HG03378 (cell line): ENCODE measurements around the gene AAMDC.
"Not testable (repeated sequence)": the region's sequence is repeated elsewhere in the genome, so short reads cannot be mapped to it uniquely, and the experiment has no call there.

ENCODE experiments used
- ATAC-seq: cut with Tn5 transposase; IDR thresholded peaks from one replicate; pipeline ENCODE4 v1.9.1; 2021; ENCODE audit warnings: mild to moderate bottlenecking, moderate library complexity; ENCODE audit not compliant: unreplicated experiment

Gene AAMDC

DNA sequence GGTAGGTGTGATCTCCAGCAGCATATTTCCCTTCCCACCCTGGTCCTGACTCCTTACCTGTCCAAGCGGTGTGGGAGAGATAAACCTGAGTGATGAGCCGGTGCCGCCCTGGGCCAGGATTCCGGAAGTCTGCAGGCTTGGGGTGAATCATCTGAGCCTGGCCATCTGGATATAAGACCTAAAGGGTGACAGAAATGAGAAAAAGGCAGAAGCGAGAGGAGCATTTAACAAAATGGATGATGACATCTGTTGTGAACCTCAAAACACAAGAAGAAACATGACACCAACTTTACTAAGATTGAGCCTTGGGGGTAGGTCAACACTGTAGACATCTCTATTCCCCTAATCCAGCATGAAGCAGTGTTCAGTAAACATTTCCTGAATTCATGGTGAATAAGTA lies 62.8 kb downstream of the AAMDC start:
- no peak for ATAC-seq

DNA sequence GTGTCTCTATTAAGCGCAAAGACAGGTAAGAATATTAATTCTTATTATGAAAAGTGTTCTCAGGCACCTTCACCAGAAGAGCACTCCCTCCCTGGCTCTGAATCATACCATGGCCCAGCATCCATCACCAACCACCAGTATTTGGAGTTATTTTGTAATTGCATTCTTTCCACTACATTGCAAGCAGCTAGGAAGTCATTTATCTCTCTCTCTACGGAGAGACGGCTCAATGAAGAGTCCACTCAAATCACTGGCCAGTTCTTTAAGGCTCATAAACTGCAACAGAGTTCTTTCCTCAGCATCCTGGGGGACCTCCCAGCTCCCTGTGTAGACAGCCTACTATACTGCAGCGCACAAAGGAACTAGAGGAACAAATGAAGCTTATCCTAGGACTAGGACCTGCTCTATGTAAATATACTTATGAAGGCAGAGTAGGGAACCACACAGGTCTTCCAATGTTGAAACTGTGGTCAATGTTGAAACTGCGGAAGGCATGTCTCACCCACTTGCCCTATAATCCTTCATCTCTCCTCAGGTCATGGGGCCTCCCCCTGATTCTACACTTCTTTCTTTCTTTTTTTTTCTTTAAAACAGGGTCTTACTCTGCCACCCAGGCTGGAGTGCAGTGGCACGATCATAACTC lies 63.4 kb downstream of the AAMDC start:
- ATAC-seq, result no peak

DNA sequence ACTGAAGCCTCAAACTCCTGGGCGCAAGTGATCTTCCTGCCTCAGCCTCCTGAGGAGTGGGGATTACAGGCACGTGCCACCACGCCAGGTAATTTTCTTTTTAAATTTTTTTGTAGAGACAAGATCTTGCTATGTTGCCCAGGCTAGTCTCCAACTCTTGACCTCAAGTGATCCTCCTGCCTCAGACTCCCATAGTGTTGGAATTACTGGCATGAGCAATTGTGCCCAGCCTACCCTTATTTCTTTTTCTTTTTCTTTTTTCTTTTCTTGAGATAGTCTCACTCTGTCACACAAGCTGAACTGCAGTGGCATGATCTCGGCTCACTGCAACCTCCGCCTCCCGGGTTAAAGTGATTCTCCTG lies 63.9 kb downstream of the AAMDC start:
- no peak for ATAC-seq

DNA sequence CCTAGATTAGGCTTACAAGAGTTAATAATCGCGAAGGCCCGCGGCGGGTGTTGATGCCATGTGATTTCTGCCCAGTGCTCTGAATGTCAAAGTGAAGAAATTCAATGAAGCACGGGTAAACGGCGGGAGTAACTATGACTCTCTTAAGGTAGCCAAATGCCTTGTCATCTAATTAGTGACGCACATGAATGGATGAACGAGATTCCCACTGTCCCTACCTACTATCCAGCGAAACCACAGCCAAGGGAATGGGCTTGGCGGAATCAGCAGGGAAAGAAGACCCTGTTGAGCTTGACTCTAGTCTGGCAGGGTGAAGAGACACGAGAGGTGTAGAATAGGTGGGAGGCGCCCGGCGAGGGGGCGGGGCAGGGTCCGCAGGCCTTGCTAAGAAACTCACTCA lies 65.5 kb downstream of the AAMDC start:
- no peak for ATAC-seq

DNA sequence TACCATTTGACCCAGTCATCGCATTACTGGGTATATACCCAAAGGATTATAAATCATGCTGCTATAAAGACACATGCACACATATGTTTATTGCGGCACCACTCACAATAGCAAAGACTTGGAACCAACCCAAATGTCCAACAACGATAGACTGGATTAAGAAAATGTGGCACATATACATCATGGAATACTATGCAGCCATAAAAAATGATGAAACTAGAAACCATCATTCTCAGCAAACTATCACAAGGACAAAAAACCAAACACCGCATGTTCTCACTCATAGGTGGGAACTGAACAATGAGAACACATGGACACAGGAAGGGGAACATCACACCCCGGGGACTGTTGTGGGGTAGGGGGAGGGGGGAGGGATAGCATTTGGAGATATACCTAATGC lies 68.1 kb downstream of the AAMDC start:
- not testable (repeated sequence) for ATAC-seq

DNA sequence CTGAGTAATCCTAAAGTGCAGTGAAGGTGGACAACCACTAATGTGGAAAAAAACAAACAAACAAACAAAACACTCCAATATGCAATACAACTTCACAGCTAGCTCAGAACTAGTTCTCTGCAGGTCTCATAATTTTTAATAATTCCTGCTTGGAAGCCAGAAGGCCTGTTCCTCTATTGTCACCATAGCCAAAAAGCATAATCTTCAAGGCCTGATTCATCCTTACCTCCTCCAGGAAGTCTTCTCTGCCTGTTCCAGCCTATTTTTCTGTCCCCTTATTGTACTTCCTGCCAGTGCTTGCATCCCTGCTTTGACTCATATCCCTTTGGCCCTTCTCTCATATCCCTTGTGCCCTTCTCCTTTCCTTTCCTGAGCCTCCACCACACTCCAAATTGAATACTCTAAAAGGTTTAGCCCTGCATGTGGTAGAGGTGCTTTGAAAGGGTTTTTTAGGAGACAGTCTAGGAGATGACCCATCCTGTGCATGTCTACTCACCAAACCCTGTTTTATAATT lies 69.2 kb downstream of the AAMDC start:
- not testable (repeated sequence) for ATAC-seq

DNA sequence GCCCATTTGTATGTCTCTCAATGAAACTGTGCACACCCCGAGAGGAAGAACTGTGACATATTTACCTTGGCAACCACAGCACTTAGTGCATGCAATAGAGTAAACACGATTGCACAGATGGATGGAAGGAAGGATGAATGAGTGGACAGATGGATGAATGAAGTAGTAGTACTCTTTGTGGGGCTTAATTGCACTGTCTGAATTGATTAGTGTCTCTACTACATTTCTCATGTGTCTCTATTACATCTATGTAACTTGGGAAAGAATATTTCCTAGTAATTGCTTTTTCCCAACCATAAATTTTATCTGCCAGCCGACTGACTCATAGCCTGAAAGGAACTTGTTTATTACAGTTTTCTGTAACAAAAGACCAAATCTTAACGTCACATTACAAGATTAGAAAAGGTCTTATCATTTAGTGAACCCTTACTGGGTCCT lies 69.7 kb downstream of the AAMDC start:
- ATAC-seq, result not testable (repeated sequence)

DNA sequence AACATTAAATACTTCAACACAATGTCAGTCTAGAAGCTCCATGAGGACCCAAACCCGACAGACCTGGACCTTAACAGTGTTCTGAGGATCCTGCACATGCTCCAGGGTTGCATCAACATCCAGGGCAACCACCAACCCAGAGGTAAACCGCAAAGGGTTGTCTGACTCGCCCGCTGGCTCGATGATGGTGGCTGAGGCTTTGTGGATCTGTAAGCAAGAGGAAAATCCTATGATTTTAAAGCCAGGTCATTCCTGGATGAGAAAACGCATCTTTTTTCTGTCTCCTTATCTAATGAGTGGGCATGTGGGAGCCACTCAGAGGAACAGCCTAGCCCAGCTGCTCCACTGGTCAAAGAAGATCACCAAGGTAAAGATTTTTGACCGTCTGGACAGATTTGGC lies 70.3 kb downstream of the AAMDC start:
- ATAC-seq, result not testable (repeated sequence)

DNA sequence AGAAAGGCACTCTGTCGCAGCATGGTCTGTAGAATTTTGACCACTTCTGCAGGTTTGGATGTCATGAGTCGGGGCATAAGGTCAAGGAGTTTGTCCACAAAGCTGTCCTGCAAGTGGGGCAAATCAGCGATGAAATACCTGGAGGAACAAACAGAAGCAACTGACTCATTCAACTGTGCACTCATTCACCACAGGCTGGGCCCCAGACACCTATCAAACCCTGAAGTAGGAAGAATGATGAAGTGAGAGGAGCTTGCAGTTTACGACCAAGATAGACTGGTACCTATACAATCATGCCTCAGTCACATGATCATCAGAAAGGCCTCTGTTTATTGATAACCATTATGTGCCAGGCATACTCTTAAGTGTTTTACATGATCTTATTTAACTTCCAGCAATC lies 70.8 kb downstream of the AAMDC start:
- ATAC-seq, result not testable (repeated sequence)

DNA sequence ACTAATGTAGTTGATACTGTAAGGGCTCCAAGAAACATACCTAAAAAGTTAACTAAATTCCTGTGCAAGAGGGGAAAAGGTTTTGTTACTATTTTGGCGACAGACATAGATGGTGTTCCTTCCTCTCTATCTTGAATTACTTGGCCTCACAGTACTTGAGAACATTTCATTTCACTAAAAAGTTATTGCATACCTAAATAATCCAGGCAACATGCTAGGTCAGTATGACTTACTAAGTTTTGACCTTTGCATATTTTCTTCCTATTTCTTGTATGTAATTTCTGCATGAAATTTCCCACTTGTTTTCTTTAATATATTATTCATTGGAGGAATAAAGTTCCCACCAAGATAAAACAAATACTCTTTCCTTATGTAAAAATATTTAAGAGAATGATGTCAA lies 74.0 kb downstream of the AAMDC start:
- not testable (repeated sequence) for ATAC-seq

DNA sequence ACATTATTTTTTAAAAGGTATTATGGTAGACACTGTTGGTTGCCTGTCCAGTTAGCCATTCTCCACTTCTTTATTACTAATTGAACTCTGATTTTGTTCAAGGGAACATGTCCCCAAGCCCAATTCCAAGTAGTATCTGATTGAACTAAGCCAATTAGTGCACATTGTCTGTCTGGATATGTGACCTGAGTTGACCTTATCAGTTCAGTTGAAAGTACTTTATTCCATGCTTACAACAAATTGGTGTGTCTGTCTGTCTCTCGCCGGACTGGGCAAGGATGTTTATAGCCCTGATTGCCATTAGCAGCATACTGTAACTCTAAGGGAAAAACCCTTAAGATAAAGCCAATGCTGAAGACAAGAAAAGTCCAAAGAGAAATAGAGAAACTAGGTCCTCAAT lies 87.9 kb downstream of the AAMDC start:
- ATAC-seq, result no peak

DNA sequence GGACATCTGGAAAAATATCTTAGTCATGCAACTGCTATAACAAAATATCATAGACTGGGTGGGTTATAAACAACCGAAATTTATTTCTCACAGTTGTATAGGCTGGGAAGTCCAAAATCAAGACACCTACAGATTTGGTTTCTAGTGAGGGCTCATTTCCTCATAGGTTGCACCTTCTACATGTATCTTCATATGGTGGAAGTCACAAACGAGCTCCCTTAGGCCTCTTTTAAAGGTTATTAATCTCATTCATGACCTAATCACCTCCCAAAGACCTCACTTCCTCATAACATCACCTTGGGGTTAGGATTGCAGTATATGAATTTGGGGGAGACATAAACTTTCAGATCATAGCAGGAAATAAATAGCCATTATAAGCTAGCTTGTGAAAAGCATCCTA lies 88.3 kb downstream of the AAMDC start:
- no peak for ATAC-seq

DNA sequence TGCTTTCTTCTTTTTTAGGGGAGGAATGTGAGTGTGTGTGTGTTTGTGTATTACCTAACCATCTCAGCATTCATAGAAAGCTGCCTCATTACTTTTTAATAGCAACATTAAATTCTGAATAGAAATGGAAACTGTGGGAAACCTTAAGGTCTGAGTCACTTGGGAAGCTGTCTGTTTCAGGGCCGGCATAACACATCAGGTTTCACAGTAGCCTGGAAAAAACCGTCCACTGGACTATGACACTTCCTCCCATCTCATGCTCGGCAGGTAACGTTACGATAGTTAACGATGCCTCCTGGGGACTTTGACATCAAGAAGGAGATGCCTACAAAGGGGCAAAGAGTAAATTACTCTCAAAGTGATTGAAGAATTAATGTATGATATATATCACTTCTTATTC lies 89.9 kb downstream of the AAMDC start:
- ATAC-seq, result not testable (repeated sequence)

DNA sequence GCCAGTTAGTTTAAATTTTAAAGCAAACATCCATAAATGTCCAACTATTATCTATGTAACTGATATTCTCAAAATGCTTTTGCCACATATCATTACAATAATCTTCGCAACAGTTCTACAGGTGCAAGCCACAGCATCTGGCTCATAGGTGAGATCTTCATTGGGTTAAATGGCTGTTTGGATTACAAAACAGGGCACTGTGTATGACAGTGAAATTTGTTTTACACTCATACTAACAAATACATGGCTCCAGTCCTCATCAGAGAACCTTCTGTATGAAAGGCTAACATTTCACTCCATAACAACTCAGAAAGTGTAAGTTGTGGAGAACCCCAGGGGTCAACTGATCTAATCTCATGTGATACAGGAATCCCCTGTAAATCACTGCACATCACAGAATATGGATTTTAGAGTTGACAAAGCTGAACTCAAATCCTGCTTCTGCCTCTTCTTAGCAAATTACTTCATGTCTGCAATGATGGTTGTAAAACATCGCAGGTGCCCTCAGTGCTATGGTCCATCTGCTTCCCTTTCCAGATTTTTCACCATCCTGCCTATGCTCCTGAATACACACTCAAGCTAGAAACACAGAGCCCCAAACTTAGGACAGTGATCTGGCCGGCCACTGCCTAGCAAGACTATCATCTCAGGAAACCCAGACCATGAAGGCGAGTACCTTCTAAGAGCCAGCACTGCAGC lies 92.8 kb downstream of the AAMDC start:
- not testable (repeated sequence) for ATAC-seq

DNA sequence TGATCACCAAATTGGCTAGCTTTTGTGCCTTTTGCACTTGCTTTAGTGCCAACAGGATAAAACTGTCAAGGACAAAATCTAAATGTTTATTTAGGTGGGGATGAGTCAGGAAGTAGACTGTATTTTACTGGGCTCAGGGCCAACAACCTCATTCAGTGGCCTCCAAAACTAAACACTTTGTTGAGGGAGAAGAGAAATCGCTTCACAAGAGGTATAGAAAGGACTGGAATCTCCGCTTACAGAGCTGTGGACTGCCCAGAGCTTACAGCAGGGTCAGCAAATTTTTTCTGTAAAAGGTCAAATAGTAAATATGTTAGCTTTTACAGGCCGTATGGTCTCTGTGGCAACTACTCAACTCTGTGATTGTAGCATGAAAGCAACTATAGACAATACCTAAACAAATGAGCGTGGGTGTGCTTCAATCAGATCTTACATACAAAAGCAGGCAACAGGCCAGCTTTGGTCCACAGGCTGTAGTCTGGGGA lies 93.4 kb downstream of the AAMDC start:
- ATAC-seq, result not testable (repeated sequence)

DNA sequence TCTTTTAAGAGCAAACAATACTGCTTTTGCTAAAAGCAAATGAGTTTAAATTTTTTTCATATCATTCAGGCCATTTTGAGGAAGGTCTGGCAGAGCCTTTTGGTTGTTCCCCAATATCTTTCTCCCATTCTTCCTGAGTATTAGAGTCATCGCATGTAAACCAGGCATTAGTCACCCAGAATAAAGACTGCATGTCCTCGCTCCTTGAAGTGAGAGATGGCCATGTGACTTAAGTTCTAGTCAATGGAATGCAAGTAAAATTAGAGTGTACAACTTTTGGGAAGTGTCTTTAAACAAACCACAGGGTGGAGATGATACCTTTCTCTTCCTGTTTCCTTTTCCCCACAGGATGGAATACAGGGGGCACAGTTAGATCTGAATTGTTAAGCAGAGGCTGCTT lies 96.8 kb downstream of the AAMDC start:
- not testable (repeated sequence) for ATAC-seq
